Lung (tissue), 16 donors: Measurements from ENCODE around the gene TAP2. TPM values are rescaled to one million over a fixed set of nuclear protein-coding genes. Genes with fewer than 3 reads are reported as not detected.
A peak's percentile ranks its signal among the peaks of the same experiment; 100 is the strongest.

ENCODE experiments used
- ATAC-seq: fragments of 200-7000 bp; cut with Tn5 transposase; one replicate; pipeline ENCODE4 v1.9.1; 2020; ENCODE audit warnings: moderate number of reproducible peaks; ENCODE audit not compliant: insufficient read depth, low FRiP score
- DNase-seq, 3 donors: peaks; one replicate each; pipeline ENCODE4 v3.0.0-alpha.2; 2013 to 2017
- H3K27ac ChIP-seq, 2 donors: one replicate each; pipeline ENCODE4 v1.5.1; 2013; ENCODE audit warnings: mild to moderate bottlenecking in 2 of 2, moderate library complexity in 2 of 2, control low read depth in 1 of 2, inconsistent platforms in 1 of 2, low read depth in 1 of 2, low read length in 1 of 2
- H3K27me3 ChIP-seq, 3 donors: one replicate each; pipeline ENCODE4 v1.5.1; 2013; ENCODE audit warnings: low read length in 2 of 3; ENCODE audit not compliant: control insufficient read depth in 3 of 3, insufficient read depth in 3 of 3
- H3K36me3 ChIP-seq, 4 donors: one replicate each; pipeline ENCODE4 v1.5.1; 2013; ENCODE audit warnings: low read length in 4 of 4, mild to moderate bottlenecking in 1 of 4, moderate library complexity in 1 of 4; ENCODE audit not compliant: control insufficient read depth in 4 of 4, insufficient read depth in 4 of 4
- H3K4me1 ChIP-seq, 5 donors: one replicate each; pipeline ENCODE4 v1.5.1; 2013; ENCODE audit warnings: low read length in 5 of 5, mild to moderate bottlenecking in 2 of 5, moderate library complexity in 1 of 5; ENCODE audit not compliant: control insufficient read depth in 5 of 5, insufficient read depth in 5 of 5
- H3K4me3 ChIP-seq: one replicate; pipeline ENCODE4 v1.5.1; 2013; ENCODE audit warnings: mild to moderate bottlenecking, control low read depth, moderate library complexity
- H3K9ac ChIP-seq, 2 donors: one replicate each; pipeline ENCODE4 v1.5.1; 2013; ENCODE audit warnings: low read length in 2 of 2, control low read depth in 1 of 2; ENCODE audit not compliant: insufficient read depth in 1 of 2
- H3K9me3 ChIP-seq, 4 donors: one replicate each; pipeline ENCODE4 v1.5.1; 2013; ENCODE audit warnings: low read length in 3 of 4, mild to moderate bottlenecking in 1 of 4, moderate library complexity in 1 of 4; ENCODE audit not compliant: control insufficient read depth in 4 of 4, insufficient read depth in 3 of 4
- WGBS, 2 donors: extraction: QIAGEN DNeasy Blood & Tissue Kit; methylation state at CpG; one replicate each; pipeline ENCODE4 v1.1.7; 2013; 5-methylcytosine and 5-hydroxymethylcytosine counted together
- long read RNA-seq, 5 donors: transcript quantifications; one replicate each; lab custom pipeline, GENCODE V29; 2026
- polyA plus RNA-seq, 2 donors: library from polyadenylated mRNA; stranded (reverse); fragments of 200-250 nt; gene quantifications; one replicate each; pipeline ENCODE4 v1.2.1, GENCODE V29; 2013
- total RNA-seq, 2 donors: library from RNA; depleted of rRNA in 1 of 2; stranded (reverse); fragments of >200 nt in 1 of 2; gene quantifications; one replicate each; pipeline ENCODE4 v1.2.1, GENCODE V29; 2014 to 2021
- TF ChIP-seq, protein P1 (sequence below): IDR thresholded peaks from 2 replicates; pipeline ENCODE4 v1.5.1; 2012; ENCODE audit warnings: mild to moderate bottlenecking; ENCODE audit errors: control extremely low read depth, extremely low read depth
- donor health status: control.
- donor health status: control.
- donor health status: Bipolar disorder and iron deficiency.
- donor health status: healthy.
- donor health status: DM: yes; HTN: yes; CAD: no.

TAP2 gene
- total RNA-seq (10 to 100 TPM; 15.2 to 63.2 TPM), polyA plus RNA-seq (10 to 100 TPM; 25.3 to 58.7 TPM)
- long read RNA-seq, donor 1, full-length matches to known transcripts = 3 of 3 reads
- long read RNA-seq, donor 1, partial matches to known transcripts = 0 of 3 reads
- long read RNA-seq, donor 1, other reads (novel, unspliced or antisense) = 0 of 3 reads
- long read RNA-seq, donor 2, full-length matches to known transcripts = 1 of 1 reads
- long read RNA-seq, donor 2, partial matches to known transcripts = 0 of 1 reads
- long read RNA-seq, donor 2, other reads (novel, unspliced or antisense) = 0 of 1 reads
- long read RNA-seq, donor 3, full-length matches to known transcripts = 3 of 3 reads
- long read RNA-seq, donor 3, partial matches to known transcripts = 0 of 3 reads
- long read RNA-seq, donor 3, other reads (novel, unspliced or antisense) = 0 of 3 reads
- long read RNA-seq, donor 4, full-length matches to known transcripts = 1 of 1 reads
- long read RNA-seq, donor 4, partial matches to known transcripts = 0 of 1 reads
- long read RNA-seq, donor 4, other reads (novel, unspliced or antisense) = 0 of 1 reads
- long read RNA-seq, donor 5, full-length matches to known transcripts = 5 of 5 reads
- long read RNA-seq, donor 5, partial matches to known transcripts = 0 of 5 reads
- long read RNA-seq, donor 5, other reads (novel, unspliced or antisense) = 0 of 5 reads

DNA sequence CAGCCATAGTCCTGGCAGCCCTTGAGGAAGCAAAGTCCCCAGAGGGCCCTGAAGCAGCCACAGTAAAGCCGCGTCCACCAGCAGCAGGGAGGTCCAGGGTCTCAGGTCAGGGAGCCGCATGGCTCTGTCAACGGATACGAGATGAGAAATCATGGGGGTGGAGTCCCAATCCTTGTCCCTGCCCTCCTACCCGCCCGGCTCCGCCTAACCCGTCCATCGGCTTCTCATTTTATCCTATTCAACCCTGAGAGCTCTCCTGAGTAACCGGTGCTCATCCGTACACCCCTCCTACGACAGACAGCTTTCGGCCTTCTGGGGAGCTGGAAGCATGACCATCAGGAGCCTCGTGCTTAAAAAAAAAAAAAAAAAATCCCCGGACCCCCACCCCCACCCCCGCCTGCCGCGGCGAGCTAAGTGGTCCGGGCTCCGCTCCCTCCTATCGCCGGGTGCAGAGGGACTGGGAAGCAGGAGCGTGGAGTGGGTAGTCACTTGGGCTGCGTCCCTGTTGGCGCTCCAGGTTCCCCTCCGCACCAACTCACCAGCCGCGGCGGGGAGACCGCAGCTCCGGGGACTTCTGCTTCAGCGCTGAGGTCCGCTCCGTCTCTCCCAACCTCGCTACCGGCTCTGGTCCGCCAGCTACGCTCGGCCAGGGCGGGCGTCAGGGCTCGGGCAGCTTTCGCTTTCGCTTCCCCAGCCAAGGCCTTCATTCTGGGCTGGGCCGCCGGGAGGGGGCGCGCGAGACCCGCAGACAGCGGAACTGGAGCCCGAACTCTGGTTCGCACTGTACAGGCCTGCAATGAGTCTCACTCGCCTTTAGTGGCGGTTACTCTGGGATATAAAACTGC lies at the start of gene TAP2:
TAP2 (minus strand) TSS at position 626 of the 845 bp plus-strand sequence; CDS start at position 120, 506 bp downstream.
- Histone ChIP-seq H3K27ac (peak within 1 kb of the TSS; percentile 90 to 99), H3K4me1 (peaks cover 0 to 9% (median 3%) of the 10 kb centered on the region in 5 donors), H3K9ac (peak within 1 kb of the TSS in 1 of 2 donors; percentile 64), H3K36me3 (peaks cover 0 to 23% (median 10%) of the 10 kb centered on the region in 4 donors), H3K4me3 (peak within 1 kb of the TSS; percentile 89), H3K9me3 (no peaks in the 10 kb centered on the region), H3K27me3 (no peaks in the 10 kb centered on the region)
- WGBS, 2 donors = 0 to 1% methylated on average over 57 of the region's 57 CpGs
- ATAC-seq (peak; percentile 99), DNase-seq (peak; percentile 96 to 97 (median 96))
- TF ChIP-seq, protein P1, sequence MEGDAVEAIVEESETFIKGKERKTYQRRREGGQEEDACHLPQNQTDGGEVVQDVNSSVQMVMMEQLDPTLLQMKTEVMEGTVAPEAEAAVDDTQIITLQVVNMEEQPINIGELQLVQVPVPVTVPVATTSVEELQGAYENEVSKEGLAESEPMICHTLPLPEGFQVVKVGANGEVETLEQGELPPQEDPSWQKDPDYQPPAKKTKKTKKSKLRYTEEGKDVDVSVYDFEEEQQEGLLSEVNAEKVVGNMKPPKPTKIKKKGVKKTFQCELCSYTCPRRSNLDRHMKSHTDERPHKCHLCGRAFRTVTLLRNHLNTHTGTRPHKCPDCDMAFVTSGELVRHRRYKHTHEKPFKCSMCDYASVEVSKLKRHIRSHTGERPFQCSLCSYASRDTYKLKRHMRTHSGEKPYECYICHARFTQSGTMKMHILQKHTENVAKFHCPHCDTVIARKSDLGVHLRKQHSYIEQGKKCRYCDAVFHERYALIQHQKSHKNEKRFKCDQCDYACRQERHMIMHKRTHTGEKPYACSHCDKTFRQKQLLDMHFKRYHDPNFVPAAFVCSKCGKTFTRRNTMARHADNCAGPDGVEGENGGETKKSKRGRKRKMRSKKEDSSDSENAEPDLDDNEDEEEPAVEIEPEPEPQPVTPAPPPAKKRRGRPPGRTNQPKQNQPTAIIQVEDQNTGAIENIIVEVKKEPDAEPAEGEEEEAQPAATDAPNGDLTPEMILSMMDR = peak; percentile 97

DNA sequence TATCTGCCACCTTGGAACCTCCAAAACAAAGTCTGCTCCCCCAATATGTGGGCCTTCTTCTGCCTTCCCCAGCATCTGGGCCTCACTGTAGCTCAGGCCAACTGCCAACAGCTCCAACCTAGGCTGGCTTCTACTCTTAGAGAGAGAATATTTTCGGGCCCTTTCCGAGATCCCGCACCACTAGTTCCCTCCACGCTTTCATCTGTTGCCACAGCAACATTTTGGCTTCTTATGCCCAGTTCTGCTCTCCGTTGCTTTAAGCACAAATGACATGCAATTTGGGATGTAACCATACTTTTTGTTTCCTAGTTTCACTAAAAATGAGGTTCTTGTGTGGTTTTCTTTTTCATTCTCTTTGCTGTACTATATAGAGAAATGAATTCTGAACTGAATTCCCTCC lies 49.1 kb upstream of the TAP2 start:
- Histone ChIP-seq H3K36me3 (no peaks in the 10 kb centered on the region), H3K9me3 (no peaks in the 10 kb centered on the region), H3K27ac (no peak overlapping the region), H3K27me3 (peaks cover 0 to 11% (median 7%) of the 10 kb centered on the region in 3 donors), H3K4me1 (peaks cover 0 to 13% (median 2%) of the 10 kb centered on the region in 5 donors), H3K4me3 (no peak overlapping the region), H3K9ac (no peak overlapping the region)
- TF ChIP-seq, protein P1 = no peak
- no peak for ATAC-seq
- 78 to 84% methylated on average over 5 of the region's 5 CpGs for WGBS, 2 donors
- DNase-seq = peak in 2 of 3 donors; percentile 19 to 45

DNA sequence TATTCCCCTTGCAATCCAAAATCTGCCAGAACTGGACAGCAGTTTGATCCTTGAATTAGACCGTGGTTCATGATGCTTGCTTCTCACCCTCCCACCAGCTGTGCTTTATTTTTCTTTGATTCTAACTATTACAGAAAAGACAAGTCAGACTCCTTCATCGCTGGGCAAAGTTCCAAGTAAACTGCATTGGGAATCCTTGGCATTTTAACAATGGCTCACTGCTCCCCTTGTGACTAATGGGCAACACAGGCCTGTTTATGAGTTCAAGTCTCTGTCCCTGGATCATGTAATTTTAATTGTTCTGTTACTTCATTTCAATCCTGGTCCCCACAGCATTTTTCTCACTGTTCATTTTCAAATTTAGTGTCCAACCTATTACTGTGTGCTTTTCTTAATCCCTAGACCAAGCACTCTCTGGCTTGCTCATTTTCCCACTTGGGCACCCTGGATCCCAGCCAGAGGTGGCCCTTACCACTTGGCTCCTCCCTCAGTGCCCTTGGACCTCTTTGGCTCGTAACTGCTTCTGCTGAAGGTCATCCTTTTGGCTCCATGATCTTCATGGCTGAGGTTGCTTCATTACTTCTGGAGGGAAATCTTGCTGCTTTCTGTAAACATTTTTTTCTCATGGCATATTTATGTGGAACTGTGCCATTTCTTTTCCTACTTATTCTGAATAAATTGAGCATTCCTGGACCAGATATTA lies 48.3 kb upstream of the TAP2 start:
- H3K27ac ChIP-seq = no peak overlapping the region
- 55 to 74% methylated on average over 3 of the region's 3 CpGs for WGBS, 2 donors
- no peaks in the 10 kb centered on the region for H3K36me3 ChIP-seq
- DNase-seq (peak; percentile 24 to 65 (median 51)), ATAC-seq (no peak)
- H3K27me3 ChIP-seq = peaks cover 0 to 14% (median 8%) of the 10 kb centered on the region in 3 donors
- H3K9me3 ChIP-seq = no peaks in the 10 kb centered on the region
- H3K4me3 ChIP-seq = no peak overlapping the region
- TF ChIP-seq, protein P1 = no peak
- no peak overlapping the region for H3K9ac ChIP-seq
- peaks cover 0 to 13% (median 2%) of the 10 kb centered on the region in 5 donors for H3K4me1 ChIP-seq
